Mononuclear cell (primary cell): ENCODE data around the gene PPP3CA. TPM values are rescaled to one million over a fixed set of nuclear protein-coding genes. Genes with fewer than 3 reads are reported as not detected.

Experiments
- H3K27me3 ChIP-seq: 2 replicates; pipeline ENCODE4 v1.6.0; 2011; ENCODE audit warnings: low read length, control low read depth; ENCODE audit not compliant: insufficient read depth
- H3K4me1 ChIP-seq: 2 replicates; pipeline ENCODE4 v1.5.1; 2011; ENCODE audit warnings: mild to moderate bottlenecking, low read length, control low read depth; ENCODE audit not compliant: insufficient read depth
- H3K4me3 ChIP-seq: 2 replicates; pipeline ENCODE4 v1.5.1; 2011; ENCODE audit warnings: mild to moderate bottlenecking, low read length, moderate library complexity
- H3K9me3 ChIP-seq: 2 replicates; pipeline ENCODE4 v1.5.1; 2011; ENCODE audit warnings: low read depth, mild to moderate bottlenecking, control low read depth, low read length
- total RNA-seq: library from RNA; depleted of rRNA; stranded (reverse); fragments of >200 nt; gene quantifications from one replicate; pipeline ENCODE4 v1.2.3, GENCODE V29; 2012

The PPP3CA gene
- total RNA-seq, 1 donor: 19.3 TPM

GRCh38 chr4:101033986-101034385 lies 313.3 kb downstream of the PPP3CA start:
- Histone ChIP-seq H3K4me1 (peaks cover 21% of the 10 kb centered on the region), H3K27me3 (no peaks in the 10 kb centered on the region), H3K4me3 (no peak overlapping the region), H3K9me3 (no peaks in the 10 kb centered on the region)

- Histone ChIP-seq H3K4me3 (no peak overlapping the region), H3K9me3 (no peaks in the 10 kb centered on the region), H3K27me3 (no peaks in the 10 kb centered on the region), H3K4me1 (peaks cover 9% of the 10 kb centered on the region)
These were observed 314.8 kb downstream of the PPP3CA start for GRCh38 chr4:101032541-101032940.

GRCh38 chr4:101031971-101032370 lies 315.4 kb downstream of the PPP3CA start:
- peaks cover 4% of the 10 kb centered on the region for H3K4me1 ChIP-seq
- H3K4me3 ChIP-seq: no peak overlapping the region
- H3K27me3 ChIP-seq: no peaks in the 10 kb centered on the region
- H3K9me3 ChIP-seq: no peaks in the 10 kb centered on the region

- H3K4me1 ChIP-seq: no peaks in the 10 kb centered on the region
- no peaks in the 10 kb centered on the region for H3K27me3 ChIP-seq
- H3K4me3 ChIP-seq: no peak overlapping the region
- H3K9me3 ChIP-seq: no peaks in the 10 kb centered on the region
These were observed 318.4 kb downstream of the PPP3CA start for GRCh38 chr4:101028886-101029285.

- Histone ChIP-seq H3K4me1 (no peaks in the 10 kb centered on the region), H3K9me3 (no peaks in the 10 kb centered on the region), H3K27me3 (no peaks in the 10 kb centered on the region), H3K4me3 (no peak overlapping the region)
These were observed 319.6 kb downstream of the PPP3CA start for GRCh38 chr4:101027721-101028120.

- Histone ChIP-seq H3K4me3 (no peak overlapping the region), H3K9me3 (no peaks in the 10 kb centered on the region), H3K4me1 (peaks cover 13% of the 10 kb centered on the region), H3K27me3 (no peaks in the 10 kb centered on the region)
These were observed 321.6 kb downstream of the PPP3CA start for GRCh38 chr4:101025755-101026154.

- H3K4me1 ChIP-seq: peaks cover 30% of the 10 kb centered on the region
- no peak overlapping the region for H3K4me3 ChIP-seq
- no peaks in the 10 kb centered on the region for H3K27me3 ChIP-seq
- no peaks in the 10 kb centered on the region for H3K9me3 ChIP-seq
These were observed 324.9 kb downstream of the PPP3CA start for GRCh38 chr4:101022151-101023024.

GRCh38 chr4:101020956-101021355 lies 326.4 kb downstream of the PPP3CA start:
- H3K9me3 ChIP-seq: no peaks in the 10 kb centered on the region
- no peak overlapping the region for H3K4me3 ChIP-seq
- peaks cover 30% of the 10 kb centered on the region for H3K4me1 ChIP-seq
- no peaks in the 10 kb centered on the region for H3K27me3 ChIP-seq

GRCh38 chr4:101019941-101020401 lies 327.4 kb downstream of the PPP3CA start:
- Histone ChIP-seq H3K27me3 (no peaks in the 10 kb centered on the region), H3K4me3 (no peak overlapping the region), H3K9me3 (no peaks in the 10 kb centered on the region), H3K4me1 (peaks cover 30% of the 10 kb centered on the region)

GRCh38 chr4:101019313-101019712 lies 328.0 kb downstream of the PPP3CA start:
- Histone ChIP-seq H3K9me3 (no peaks in the 10 kb centered on the region), H3K4me1 (peaks cover 30% of the 10 kb centered on the region), H3K4me3 (no peak overlapping the region), H3K27me3 (no peaks in the 10 kb centered on the region)

- Histone ChIP-seq H3K27me3 (no peaks in the 10 kb centered on the region), H3K4me3 (no peak overlapping the region), H3K4me1 (peaks cover 30% of the 10 kb centered on the region), H3K9me3 (no peaks in the 10 kb centered on the region)
These were observed 328.5 kb downstream of the PPP3CA start for GRCh38 chr4:101018836-101019235.

GRCh38 chr4:101014417-101014816 lies 332.9 kb downstream of the PPP3CA start:
- Histone ChIP-seq H3K4me3 (no peak overlapping the region), H3K4me1 (peaks cover 14% of the 10 kb centered on the region), H3K27me3 (no peaks in the 10 kb centered on the region), H3K9me3 (no peaks in the 10 kb centered on the region)

GRCh38 chr4:101010987-101011386 lies 336.3 kb downstream of the PPP3CA start:
- H3K27me3 ChIP-seq: no peaks in the 10 kb centered on the region
- peaks cover 4% of the 10 kb centered on the region for H3K4me1 ChIP-seq
- no peaks in the 10 kb centered on the region for H3K9me3 ChIP-seq
- no peak overlapping the region for H3K4me3 ChIP-seq

GRCh38 chr4:101009471-101009870 lies 337.9 kb downstream of the PPP3CA start:
- H3K4me1 ChIP-seq: peaks cover 4% of the 10 kb centered on the region
- H3K9me3 ChIP-seq: no peaks in the 10 kb centered on the region
- no peak overlapping the region for H3K4me3 ChIP-seq
- H3K27me3 ChIP-seq: no peaks in the 10 kb centered on the region

- Histone ChIP-seq H3K4me3 (no peak overlapping the region), H3K27me3 (no peaks in the 10 kb centered on the region), H3K4me1 (peaks cover 4% of the 10 kb centered on the region), H3K9me3 (no peaks in the 10 kb centered on the region)
These were observed 338.8 kb downstream of the PPP3CA start for GRCh38 chr4:101008503-101008902.

- Histone ChIP-seq H3K4me3 (no peak overlapping the region), H3K4me1 (peaks cover 4% of the 10 kb centered on the region), H3K9me3 (no peaks in the 10 kb centered on the region), H3K27me3 (no peaks in the 10 kb centered on the region)
These were observed 341.7 kb downstream of the PPP3CA start for GRCh38 chr4:101005659-101006058.
